CD4-positive, alpha-beta T cell treated with Interferon gamma for 1 hour (primary cell): ENCODE measurements around the gene MB.
"Not testable (repeated sequence)": the region's sequence is repeated elsewhere in the genome, so short reads cannot be mapped to it uniquely, and the experiment has no call there.

Experiments used
- DNase-seq: peaks from one replicate; pipeline ENCODE4 v3.0.0-alpha.2; 2020

MB gene

DNA sequence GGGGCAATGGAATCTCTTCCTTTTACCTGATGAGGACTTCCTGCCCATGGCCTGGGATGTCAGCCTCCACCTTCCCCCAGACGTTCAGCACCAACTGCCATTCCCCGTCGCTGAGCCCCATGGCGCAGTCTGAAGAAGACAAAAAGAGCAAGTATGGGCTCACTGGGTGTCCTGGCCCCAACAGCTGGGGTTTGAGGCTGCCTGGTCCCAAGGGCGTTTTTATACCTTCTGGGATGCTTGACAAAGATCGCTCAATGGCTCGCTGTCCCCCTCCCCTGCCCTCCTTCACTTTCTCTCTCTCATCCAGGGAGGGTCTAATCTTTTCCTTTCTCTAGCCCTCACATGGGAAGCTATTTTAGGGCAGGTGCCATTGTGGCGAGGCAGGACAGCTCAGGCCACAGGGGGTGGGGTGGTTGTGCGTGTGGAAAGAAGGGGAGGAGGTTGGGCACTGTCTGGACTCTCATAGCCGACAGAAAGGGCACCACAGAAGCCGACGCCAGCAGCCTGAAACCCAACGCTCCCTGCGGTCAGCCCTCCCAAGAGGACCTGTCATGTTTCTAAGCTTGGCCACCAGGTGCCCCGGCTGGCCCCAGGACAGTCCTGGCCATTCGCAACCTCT is at the start of gene MB:
Gene MB (minus strand): TSS at position 193 of the 619 bp plus-strand sequence. CDS start 72 bp downstream, at position 121.
- DNase-seq, result no peak

DNA sequence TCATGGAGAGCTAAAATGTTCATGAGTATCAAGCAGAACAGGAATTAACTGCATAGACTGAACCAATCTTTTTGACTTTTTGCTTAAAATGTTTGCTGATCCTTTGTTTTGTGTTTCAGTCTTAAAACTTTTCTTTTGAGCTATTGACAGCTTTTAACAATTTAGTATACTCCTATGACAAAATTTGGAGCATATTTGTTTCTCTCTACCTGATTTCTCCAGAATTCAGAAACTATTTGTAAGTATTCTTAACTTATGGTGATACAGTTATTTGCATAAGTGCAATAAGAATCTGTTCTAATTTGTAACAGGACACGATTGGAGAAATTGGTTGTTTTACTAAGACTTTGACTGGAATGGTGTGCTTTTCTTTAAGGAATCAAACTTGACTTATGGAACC is 49.6 kb upstream of the MB start:
- not testable (repeated sequence) for DNase-seq

DNA sequence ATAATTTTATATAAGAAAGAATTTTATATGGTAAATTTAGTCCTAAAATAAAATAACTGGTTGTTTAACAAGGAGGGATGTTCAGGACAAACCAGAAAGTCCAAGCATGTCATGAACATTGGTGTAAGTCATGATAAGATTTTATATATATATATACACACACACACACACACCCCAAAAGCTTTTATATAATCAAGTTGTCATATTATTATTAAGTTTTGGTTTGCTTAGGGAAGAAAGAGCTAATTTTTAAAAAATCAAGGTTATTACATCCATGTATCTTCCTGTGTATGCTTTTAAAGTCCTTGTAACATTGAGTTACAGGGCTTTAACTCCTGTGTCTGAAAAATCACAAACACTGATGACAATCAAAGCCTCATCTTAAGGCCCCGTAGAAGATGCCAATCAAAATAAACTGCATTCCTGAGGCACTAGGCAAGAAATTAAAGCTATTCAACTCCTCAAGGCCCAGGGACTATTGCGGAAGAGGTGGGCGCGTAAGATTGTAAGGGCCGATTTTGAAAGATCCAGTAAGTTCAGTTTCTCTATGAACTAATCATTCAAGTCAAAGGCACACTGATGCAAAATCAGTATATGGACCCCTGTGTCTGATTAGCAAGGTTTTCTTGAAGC is 47.9 kb upstream of the MB start:
- DNase-seq, result no peak

DNA sequence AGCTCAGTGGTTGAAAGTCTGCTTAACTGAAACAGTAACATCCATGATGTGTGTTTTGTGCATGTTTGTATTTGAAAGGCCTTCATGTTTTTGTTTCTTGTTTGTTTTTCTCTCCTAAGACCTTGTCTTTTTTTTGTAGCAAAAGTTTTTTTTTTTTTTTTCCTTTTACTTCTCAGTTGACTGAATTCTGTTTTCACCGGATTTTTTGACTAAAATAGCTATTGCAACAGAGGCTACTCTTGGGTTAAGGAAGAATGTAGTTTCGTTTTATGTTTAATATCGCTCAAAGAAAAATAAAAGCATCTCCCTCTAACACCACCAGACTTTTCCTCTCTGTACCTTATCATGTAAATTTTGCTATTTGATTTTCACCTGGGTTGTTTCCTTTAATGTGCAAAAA is 46.2 kb upstream of the MB start:
- no peak for DNase-seq

DNA sequence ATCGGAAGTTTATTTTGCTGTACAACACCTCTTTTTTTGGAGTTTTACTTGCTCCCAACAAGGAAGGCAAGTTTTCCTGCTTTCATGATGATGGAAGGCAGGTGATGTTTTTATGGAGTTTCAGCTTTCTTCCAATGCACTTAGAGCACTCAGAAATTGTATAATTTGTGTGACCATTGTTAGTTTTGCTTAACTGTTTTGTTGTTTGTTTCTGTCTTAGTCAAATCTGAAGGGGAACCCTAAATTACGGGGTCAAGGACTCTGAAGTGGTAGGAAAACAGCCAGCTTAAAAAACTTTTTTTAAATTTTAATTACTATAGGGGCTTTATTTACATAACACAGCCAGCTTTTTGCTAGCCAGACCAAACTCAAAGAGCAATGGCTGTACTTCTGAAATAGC is 45.8 kb upstream of the MB start:
- DNase-seq, result no peak

DNA sequence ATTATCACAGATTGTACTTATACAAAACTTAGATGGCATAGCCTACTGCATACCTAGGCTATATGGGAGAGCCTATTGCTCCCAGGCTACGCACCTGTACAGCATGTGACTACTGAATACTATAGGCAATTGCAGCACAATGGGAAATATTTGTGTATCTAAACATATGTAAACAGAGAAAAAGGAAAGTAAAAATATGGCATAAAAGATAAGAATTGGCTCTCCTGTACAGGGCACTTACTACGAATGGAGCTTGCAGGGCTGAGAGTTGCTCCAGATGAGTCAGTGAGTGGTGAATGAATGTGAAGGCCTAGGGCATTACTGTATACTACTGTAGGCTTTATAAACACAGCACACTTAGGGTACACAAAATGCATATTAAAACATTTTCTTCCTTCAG is 44.3 kb upstream of the MB start:
- no peak for DNase-seq

DNA sequence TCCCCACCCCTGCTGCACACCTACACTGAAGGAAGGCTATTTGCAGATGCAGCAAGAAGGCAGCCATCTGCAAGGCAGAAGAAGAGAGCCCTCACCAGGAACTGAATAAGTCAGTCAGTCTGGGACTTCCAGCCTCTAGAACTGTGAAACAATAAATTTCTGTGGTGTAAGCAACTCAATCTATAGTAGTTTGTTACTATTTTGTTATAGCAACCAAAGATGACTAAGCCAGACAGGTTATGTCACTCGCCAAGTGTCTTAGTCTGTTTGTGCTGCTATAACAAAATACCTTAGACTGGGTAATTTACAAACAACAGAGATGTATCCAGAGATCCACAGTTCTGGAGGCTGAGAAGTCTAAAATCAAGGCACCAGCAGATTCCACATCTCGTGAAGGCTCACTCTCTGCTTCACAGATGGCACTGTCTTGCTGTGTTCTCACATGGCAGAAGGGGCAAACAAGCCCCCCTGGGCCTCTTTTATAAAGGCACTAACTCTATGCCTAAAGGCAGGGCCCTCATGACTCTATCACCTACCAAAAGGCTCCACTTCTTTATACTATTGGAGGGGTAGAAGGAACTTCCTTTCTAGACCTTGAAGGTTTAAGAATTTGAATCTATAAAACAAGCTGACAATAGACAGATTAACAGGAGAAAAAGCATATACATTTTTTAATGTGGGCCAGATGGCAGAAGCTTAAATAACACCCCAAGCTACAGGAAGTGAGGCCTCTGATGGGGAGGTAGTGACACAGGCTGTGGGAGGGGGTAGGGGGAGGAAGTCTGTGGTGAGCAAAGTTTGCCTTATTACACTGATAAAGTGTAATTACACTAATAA is 43.4 kb upstream of the MB start:
- peak; percentile 80 for DNase-seq

DNA sequence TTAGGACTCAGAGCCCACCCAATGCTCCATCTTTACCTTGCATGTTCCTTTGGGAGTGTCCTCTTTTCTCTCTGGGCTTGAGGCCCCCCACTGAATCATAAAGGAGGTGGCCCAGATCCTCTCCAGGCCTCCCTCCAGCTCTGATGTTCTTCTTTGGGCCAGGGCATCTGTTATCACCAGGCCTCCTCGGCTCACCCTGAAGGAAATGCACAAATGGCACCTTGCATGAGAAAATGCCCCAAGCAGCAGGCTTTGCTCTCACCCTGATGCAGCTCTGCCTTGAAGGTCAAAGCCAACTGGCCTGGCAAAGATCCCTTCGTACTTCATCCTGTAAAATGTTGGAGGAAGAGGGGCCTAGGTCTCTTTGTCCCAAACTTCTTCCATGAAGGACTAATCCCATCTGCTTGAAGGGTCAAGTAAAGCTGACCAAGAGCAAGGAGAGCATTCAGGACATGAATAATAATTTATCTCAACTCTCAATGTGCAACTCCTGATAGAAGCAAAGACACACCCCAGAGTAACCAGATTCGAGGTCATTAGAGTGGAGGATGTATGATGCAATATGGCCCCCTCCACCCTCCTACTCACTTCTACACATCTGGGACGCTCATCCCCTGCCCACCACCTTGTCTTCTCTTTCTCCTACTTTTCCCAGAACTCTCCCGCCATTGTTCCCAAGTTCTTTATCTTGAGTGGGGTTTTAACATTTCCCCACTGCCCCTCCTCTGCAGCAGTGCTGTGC is 40.6 kb upstream of the MB start:
- no peak for DNase-seq

DNA sequence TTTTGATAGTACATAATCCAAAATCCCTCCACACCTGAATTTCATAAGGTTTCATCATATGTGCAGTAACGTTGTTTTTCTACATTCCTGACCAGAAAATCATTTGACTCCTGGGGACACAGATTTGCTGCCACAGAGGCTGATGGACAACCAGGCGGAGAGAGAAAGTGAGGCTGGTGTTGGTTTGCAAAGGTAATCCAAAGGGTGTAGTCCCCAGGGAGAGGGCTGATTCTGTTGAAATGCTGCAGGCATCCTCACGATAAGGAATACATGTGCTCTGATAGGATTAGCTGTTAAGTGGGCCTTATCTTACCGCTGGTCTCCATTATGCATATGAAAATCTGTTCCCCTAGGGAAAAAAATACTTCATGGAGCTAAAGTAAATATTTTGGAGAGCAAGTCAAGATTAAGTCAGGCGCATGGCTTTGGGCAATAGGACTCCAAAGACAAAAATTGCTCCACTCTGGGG is 39.2 kb upstream of the MB start:
- DNase-seq, result no peak

DNA sequence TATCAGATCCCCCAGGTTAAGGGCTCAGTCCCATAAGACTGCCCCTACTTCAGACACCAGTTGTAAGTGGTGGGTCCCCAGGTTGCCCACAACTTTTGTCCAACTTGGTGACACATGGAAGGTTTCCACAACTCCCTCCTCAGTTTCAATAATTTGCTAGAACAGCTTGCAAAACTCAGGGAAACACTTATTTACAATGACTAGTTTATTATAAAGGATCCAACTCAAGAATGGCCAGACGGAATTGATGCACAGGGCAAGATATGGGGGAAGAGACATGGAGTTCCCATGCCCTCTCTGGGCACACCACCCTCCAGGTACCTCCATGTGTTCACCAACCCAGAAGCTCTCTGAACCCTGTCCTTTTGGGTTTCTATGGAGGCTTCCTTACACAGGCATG is 36.7 kb upstream of the MB start:
- DNase-seq, result no peak

DNA sequence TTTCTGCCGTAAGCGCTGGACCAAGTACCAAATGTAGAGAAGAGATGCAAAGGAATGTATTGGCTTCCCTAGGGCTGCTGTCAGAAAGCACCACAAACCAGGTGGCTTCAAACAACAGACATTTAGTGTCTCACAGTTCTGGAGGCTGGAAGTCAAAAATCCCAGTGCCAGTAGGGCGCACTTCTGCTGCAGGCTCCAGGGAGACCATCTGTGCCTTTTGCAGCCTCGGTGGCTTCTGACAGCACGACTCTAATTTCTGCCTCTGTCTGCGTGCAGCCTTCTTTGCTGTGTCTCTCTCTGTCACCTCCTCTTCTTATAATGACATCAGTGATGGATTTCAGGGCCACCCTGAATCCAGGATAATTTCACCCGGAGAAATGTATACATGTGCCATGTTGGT is 34.0 kb upstream of the MB start:
- DNase-seq, result no peak

DNA sequence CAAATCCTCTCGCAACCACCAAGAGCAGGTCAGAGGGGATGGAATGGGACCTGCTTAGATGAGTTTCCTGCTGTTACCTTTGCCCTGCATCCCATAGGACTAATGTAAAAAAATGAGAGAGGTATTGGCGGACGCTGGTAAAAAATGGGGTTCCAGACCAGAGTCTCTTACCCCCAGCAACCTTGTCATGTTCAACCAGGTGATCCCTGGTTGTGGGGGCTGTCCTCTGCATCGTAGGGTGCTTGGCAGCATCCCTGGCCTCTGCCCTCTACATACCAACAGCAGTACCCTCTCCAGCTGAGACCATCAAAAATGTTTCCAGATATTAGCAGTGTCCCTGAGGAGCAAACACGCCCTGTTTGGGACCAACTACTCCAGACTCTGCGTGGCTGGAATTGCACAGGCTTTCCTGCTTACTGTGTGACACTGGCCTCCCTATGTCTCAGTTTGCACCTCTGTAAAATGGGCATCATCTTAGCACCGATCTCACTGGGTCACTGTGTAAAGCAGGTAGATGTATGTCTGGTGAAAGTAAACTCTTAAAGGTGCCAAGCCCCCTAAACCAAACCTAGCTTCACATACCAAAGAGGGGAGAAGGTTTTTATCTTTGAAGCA is 32.6 kb upstream of the MB start:
- DNase-seq, result no peak

DNA sequence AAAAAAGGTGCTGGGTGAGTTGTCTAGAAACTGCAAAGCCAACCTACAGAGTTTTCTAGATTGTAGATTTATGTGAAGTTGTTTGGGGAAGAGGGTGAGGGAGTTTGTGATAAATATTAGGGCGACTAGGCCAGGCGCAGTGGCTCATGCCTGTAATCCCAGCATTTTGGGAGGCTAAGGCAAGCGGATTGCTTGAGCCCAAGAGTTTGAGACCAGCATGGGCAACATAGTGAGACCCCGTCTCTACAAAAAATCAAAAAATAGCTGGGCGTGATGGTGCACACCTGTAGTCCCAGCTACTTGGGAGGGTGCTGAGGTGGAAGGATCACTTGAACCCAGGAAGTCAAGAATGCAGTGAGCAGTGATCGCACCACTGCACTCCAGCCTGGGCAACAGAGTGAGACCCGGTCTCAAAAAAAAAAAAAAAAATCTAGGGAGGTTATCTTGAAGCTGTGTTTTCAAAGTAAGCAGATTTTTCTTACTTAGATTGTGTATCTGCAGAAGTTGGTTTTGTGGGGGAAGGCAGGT is 32.0 kb upstream of the MB start:
- DNase-seq, result no peak

DNA sequence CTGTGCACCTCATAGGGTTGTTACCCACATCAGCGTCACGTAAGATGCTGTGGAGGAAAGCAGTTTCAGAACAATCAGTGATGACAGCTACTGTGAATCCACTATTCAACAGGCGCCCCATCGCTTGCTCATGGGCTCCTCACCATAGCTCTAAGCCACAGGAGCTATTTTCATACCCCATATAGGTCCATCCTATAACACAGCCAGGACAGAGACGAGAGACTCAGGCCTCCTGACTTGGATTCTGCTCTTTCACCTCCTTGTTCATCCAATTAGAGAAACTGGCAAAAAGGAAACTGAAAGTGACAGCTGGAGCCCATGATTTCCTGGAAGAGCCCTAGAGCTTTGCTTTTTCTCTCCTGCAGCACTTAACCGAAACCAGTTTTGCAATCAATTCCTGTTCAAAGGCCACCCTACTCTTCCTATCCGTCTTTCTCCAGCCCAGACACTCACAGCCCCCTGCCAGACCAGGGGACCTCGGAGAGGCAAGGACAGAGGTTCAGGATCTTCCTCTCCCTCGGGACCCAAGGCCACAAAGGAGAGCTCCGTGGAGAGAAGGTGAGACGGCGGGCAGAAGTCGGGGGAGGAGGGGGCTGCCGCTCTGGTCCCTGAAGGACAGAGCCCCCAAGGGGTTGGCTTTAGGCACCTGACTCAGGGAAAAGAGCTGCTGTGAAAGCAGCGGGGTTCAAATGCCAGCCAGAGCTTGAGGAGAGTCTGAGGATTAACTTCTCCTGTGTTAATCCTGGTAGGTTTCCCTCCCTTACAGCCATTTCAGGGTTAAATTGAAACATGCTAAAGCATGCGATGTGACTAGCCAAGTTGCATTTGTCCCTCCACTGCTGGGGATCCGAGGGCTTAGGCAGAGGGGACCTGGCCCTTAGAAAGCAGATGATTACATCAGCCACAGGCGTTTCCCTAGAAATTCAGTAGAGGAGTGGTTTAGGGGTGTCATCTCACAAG is 31.2 kb upstream of the MB start, which contains the start of gene APOL6:
Gene APOL6 (plus strand): TSS at position 381 of the 960 bp plus-strand sequence. CDS start 7,980 bp downstream, outside the sequence.
- peak; percentile 77 for DNase-seq

DNA sequence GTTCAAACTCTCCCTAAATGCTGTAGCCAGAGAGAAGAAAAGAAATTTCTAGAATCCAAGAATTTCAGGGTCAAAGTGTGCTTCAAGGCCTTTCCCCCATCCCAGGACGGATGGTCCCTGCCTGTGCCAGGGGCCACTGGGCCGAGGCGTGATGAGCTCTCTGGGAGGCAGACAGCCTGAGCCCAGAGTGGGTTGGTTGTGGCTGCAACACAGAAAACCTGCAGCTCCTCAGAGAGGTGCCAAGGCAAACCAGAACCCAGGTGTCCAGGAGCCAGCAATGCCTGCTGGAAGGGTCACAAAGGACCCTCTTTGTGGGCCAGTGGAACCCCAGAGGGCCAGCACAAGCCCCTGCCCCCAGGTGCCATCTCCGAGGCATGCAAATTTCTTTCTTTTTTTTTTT is 28.5 kb upstream of the MB start:
- no peak for DNase-seq

DNA sequence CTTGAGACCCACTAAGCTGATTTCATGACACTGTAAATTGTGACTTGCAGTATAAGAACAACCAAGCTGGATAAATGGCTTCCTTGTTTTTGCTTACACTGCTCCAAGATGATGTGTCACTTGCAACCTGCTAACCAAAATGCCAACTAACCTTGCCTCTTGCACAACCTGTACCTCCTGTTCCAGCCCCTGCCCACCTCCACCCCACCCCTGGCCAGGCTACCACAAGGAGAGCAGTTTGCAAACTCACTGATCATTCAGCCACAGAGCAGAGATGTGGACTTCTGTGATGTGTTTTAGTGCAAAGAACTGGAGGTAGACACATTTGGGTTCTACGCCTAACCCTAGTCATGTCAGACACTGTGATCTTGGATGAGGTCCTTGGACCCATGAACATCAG is 26.9 kb upstream of the MB start:
- no peak for DNase-seq

DNA sequence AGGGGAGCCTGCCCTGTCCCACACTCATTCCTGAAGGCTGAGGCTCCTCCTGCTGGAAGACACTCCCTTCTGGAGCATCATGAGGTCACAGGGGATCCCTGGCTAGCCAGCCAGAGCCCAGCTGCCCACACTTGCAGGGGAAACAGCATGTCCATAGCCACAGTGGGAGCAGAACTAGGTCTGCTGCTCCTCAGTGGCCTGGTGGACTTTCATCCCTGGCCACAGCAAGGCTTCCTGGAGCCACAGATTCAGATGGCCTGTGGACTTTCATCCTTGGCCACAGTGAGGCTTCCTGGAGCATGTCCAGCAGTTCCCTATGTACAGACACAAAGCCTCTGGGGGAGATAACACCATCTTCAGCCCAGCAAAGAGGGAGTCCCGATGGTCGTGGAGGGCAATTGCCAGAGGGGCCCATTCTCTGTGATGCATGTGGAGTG is 25.2 kb upstream of the MB start:
- DNase-seq, result no peak

DNA sequence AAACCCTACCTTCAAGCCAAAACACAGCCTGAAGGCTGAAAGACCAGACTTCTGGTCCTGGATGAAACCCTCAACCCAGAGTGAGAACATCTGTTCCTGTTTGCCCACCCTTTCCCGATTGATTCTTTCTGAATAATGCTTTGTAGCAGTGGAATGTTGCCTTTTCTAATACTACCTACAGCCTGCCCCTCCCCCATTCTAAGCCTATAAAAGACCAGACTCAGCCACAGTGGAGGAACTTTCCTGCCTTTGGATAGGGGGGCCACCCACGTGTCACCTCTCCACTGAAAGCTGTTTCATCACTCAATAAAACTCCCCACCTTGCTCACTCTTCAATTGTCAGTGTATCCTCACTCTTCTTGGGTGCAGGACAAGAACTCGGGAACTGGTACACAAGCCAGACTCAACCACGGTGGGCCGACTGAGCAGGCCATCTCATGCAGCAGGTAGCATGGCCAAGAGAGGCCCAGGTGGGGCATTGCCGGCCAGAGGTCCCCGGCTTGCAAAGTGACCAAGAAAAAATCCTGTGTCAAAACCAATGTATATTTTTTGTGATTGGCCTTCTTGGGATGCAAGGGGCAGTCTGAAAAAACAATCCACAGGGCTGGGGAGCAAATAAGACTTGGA is 24.5 kb upstream of the MB start:
- DNase-seq, result no peak

DNA sequence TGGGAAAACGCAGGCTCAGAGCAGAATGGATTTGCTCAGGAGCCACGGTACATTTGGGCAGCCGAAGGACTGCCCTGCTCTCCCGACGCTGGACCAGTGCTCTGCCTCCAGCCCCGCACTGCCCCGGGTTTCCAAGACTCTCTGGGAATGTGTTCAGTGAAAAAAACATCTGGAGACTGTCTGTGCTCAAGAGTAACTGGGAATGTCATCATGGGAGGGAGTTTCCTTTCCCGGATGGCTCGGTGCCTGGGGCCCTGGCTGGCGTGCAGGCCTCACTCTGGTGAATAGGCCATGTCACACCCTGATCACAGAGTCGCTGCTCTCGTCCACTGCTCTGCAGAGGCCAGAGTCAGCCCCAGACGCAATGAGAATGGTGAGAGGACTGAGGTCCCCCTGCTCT is 21.3 kb upstream of the MB start:
- DNase-seq, result no peak

DNA sequence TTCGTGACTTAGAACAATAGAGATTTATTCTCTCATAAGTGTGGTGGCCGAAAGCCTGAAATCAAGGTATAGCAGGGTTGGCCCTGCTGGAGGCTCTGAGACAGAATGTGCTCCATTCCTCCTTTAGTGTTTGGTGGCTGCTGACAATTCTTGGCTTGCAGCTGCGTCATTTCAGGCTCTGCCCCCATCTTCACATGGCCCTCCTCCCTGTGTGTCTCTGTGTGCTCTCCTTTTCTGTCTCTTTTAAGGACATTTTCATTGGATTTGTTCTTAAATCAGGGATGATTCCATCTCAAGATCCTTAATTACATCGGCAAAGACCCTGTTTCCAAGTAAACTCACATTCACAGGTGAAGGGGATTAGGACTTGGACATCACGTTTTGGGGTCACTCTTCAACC is 20.9 kb upstream of the MB start:
- no peak for DNase-seq

DNA sequence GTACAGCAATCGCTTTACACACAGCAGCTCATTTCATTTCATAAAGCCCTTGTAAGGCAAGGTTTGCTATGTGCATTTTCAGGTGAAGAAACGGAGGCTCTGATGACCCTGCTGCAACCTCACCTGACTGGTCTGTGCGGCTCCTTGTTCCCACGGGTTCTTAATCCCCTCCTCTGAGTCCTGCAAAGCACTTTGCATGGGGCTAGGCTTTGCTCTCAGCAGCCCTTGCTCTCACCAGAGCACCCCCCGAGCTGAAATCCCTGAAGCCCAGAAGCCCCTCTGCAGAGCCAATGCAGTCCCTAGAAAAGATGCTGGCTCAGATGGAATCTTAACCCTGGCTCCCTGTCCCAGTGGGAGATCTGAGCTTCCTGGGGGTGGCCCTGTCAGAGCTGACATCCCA is 20.1 kb upstream of the MB start:
- DNase-seq, result no peak
